ENCODE results near the gene OSM.
"Not testable (repeated sequence)": the region's sequence is repeated elsewhere in the genome, so short reads cannot be mapped to it uniquely, and the experiment has no call there.

Gene OSM

DNA sequence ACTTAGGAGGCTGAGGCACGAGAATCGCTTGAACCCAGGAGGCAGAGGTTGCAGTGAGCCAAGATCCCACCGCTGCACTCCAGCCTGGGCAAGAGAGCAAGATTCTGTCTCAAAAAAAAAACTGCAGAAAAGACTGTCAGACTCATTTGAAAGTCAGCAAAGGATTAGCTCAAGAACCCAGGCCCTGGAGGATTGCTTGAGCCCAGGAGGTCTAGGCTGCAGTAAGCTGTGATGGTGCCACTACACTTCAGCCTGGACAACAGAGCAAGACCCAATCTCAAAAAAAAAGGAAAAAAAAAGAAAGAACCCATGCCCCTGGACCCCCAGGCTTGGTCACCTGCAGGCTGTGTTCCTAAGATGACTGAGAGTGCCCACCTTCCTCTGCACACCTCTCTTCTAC is 36.3 kb downstream of the OSM start:
- no peak for DNase-seq (ENCODE audit: low read depth in 1 of 2, low spot score in 1 of 2)

DNA sequence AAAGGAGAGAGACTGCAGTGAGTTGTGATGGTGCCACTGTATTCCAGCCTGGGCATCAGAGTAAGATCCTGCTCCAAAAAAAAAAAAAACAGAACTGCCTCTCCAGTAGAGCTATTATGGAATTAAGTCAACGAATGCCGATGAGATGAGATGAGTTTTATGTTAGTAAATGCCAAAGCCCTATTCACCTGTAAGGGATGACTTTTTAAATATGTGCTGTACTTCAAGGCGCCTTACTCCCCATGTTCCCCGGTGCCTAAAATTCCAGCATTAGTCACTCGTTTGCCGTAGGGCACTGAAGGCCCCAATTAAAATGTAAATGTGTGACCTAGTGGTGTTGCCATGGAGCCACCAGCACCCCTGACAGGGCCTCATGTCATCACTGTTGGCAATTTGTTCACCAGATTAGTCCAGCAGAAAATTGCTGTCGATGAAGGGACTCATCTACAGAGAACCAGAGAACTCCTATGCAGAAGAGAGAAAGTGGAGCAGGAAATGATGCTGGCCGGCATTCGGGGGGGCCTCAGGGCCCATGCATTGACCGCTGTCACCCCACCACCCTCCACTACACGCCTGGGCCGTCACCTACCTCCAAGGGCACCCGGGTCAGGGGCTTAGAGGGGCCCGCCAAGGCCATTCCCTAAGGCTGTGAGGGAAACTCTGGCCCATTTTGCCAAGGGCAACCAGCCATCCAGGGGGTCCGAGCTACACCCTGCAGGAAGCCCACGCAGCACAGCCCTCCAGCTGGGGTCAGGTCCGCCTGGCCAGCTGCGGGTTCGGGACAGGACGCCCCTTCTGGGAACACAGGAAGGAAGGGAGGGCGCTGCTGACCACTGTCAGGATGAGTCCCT is 37.9 kb downstream of the OSM start:
- DNase-seq (ENCODE audit: low read depth in 1 of 2, low spot score in 1 of 2) = no peak

DNA sequence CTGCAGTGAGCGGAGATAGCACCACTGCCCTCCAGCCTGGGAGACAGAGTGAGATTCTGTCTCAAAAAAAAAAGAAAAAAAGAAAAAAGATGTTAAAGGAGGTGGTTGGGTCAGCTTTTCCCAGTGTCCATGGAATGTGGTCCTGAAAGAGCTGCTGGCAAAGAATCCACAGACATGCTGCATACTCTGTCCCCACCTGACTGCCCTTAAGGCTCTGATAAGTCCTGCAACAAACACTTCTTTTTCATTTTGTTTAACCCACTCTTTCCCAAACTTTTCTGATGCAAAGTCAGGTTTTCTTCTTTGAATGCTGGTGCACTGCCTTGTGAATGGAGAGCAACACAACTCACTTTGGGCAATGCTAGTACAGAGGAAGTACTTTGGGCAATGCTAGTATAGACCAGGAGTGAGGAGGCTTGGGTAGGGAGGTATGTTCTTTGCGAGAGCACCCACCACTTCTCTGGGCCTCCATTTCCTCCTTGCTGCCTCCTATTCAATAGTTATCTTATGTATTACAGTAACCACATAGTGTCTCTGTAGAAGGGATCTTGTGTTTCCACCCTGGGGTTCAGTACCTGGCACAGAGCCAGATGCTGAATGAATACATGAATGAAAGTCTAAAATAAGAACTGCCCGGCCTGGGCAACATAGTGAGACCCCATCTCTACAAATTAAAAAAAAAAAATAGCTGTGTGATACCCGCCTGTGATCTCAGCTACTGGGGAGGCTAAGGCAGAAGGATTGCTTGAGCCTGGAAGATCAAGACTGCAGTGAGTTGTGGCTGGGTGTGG is 39.0 kb downstream of the OSM start:
- no peak for DNase-seq (ENCODE audit: low read depth in 1 of 2, low spot score in 1 of 2)

DNA sequence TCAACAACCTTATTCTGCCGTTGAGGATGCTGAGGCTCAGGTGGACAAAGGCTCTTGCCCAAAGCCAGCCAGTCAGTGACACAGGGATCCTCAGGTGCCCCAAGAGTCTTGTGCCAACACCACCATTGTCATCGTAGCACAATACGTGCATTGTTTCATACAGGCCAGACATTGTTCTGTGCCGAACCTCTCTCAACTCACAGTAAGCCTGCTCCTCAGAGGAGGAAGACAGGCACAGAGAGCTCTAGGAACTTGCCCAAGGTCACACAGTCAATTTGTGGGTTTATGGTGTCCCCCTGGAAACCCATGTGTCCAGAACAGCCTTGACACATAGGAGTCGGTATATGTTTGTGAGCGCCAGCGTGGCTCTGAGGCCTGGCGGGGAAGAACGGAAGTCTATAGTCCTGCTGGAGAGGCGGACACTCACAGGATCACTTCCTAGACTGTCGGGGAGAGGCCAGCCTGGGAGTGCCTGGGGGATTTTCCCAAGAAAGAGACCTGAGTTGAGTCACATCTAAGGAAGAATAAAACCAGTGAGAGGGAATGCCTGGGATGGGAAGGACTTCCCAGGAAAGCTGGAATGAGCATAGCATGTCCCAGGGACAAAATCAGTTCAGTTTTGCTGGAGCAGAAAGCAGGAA is 40.3 kb downstream of the OSM start:
- no peak for DNase-seq (ENCODE audit: low read depth in 1 of 2, low spot score in 1 of 2)

DNA sequence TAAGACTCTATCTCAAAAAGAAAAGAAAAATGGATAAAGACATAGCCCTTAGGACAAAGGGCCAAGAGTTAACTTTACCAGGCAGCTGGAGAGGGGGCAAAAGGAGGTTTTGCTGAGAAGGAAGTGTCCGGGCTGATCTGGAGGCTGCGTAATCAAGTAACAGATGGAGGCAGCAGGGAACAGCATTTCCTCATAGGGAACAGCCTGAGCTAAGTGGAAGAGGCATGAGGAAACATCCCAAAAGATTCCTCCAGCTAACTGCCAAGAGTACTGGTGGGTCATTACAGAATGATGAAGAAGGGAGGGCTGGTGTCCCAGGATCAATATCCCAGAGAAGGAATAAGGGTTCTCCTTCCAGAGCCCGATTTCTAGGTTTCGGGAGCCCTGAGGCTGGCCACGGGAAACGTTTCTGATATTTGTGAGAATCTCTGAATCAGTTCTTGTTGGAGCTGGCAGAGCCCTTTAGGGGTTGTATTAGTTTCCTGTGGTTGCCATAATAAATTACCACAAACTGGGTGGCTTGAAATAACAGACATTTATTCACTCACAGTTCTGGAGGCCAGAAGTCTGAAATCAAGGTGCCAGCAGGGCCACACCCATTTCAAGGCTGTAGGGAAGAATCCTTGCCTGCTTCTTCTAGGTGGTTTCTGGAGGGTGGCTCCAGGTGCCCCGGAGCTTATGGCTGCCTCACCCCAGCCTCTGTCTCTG is 41.3 kb downstream of the OSM start:
- no peak for DNase-seq (ENCODE audit: low read depth in 1 of 2, low spot score in 1 of 2)

DNA sequence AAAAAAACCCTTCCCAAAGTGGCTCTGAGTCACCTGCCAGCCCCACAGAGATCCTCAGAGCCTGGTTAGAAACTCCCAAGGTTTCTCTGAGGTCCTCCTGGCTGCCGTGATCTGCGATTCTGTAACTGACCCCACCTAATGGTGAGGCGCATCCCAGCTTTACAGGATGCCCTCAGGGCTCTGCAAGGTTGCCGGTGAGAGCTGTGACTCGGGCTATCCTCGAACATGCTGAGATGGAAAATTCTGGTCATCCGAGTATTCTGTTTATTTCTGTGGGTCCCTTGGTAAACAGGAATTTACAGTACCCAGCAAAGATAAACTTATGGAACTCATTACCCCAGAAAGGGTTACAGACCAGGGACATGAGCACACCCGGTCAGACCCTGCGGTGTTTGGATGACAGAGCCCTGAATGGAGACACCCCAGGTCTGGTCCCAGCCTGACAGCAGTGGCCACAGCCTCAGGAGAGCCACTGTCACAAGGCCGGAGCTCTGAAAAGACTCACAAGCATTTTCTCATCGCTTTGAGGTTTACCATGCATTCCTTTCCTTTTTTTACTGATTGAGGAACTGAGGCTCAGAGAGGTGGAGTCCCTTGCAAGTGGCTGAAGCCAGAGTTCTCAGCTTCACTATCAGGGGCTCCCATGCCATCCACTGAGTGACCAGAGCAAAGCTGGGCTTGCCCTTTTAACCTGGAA is 42.3 kb downstream of the OSM start:
- DNase-seq (ENCODE audit: low read depth in 1 of 2, low spot score in 1 of 2) = no peak

DNA sequence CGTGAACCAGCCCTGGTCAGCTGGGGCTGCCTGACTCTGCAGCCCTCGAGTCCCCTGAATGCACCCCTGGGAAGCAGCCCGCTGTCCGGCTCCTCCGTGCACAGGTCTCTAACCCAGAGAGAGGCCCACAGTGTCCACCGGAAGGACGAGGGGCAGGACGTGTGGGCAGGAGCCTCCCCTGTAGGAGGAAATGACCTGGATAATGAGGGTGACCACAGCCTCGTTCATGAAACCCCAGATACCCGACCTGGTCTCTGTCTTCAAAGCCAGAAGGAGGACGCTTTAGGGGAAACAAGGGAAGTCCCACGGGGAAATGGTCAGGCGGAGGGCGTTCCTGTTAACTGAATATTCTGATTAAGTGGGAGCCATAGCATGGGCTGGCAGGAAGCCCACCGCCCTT is 43.3 kb downstream of the OSM start:
- no peak for DNase-seq (ENCODE audit: low read depth in 1 of 2, low spot score in 1 of 2)

DNA sequence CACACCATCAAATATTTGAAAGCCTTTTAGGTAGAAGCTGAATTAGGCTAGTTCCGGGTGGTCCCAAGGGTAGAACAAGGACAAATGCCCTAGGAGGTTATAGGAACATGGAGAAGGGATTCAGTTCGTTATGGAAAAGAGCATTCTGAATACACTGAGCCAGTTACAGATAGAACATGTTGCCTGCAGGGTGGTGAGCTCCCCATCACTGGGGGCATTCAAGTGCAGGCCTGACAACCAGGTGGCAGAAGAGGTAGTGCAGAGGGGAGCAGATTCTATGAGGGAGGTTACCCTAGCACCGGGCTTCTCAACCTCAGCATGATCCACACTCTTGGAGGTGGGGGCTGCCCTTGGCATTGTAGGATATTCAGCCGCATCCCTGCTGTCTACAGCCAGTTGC is 44.3 kb downstream of the OSM start:
- DNase-seq (ENCODE audit: low read depth in 1 of 2, low spot score in 1 of 2) = no peak

DNA sequence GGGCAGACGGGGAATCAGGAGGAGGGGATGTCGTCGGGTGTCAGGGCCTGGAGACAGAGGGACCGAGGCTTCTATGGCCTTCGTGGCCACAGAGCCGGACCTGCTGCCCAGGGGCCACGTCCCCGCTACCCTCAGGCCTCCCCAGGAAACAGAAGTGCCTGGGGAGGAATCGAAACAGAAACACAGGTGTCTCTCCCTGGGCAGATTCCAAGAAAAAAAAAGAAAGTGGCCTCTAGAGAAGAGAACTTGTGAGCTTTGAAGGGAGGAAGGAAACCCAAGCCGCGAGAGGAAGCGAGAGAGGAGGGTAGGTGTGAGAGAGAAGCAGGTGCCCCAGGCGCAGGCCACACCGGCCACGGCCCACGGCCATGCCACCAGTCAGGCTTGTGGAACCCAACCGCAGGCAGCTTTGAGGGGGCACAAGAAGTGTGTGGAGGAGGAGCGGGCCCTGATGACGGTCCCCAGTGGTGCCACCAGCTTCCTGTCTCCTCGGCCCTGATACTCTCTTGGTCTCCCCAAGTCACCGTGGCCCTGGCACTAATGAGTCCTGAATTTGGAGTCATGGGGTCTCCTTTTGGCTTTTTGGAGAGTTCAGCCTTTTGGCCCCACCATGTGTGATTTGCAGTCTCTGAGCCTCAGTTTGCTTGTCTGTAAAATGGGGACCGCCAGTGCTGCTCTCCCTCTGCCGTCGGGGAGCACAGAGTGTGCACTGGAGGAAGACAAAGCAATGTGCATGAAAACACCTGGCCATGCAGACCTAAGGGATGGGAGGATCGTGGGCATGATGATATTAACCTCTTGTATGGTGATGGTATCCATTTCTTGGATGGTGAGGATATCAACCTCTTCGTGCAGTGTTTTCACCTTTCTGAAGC is 45.3 kb downstream of the OSM start:
- peak in 1 of 2 donors; percentile 10 for DNase-seq (ENCODE audit: low read depth in 1 of 2, low spot score in 1 of 2)

DNA sequence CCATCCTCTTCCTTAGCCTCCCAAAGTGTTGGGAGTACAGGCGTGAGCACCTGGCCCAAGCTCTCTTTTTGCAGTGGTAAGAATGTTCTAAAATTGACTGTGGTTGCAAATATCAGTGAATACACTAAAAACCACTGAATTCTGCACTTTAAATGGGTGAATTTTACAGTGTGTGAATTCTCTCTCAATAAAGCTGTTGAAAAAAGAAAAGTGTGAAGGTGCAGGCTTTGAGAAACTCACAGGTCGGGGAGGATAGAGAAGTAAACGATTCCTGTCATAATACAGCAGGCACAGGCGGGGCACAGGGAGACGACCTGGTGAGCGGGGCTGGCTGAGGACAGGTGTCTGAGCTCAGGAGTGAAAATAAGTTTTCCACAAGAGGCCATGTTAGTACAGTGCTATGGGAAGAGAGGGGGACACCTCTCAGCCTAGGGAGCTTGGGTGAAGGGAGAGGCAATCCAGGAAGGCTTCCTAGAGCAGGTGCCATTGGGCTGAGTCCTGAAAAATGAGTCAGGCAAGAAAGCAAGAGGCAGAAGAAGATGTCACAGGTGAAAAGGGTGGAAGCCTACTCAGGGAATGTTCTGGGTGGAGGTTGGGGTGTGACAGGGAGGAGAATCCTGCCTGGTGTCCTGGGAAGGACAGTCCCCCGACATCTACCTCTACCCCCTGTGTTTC is 46.2 kb downstream of the OSM start:
- DNase-seq (ENCODE audit: low read depth in 1 of 2, low spot score in 1 of 2) = no peak

DNA sequence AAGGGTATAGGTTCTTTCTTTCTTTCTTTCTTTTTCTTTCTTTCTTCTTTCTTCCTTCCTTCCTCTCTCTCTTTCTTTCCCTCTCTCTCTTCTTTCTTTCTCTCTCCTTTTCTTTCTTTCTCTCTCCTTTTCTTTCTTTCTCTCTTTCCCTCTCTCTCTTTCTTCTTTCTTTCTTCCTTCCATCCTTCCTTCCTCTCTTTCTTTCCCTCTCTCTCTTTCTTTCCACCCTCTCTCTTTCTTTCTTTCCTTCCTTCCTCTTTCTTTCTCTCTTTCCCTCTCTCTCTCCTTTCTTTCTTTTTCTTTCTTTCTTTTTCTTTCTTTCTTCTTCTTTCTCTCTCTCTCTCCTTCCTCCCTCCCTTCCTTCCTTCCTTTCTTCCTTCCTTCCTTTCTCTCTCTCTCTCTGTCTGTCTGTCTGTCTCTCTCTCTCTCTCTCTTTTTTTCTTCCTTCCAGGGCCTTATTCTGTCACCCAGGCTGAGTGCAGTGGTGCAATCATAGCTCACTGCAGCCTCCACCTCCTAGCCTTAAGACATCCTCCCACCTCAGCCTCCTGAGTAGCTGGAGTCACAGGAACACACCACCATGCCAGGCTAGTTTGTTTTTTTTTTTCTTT is 46.9 kb downstream of the OSM start:
- DNase-seq (ENCODE audit: low read depth in 1 of 2, low spot score in 1 of 2) = no peak

DNA sequence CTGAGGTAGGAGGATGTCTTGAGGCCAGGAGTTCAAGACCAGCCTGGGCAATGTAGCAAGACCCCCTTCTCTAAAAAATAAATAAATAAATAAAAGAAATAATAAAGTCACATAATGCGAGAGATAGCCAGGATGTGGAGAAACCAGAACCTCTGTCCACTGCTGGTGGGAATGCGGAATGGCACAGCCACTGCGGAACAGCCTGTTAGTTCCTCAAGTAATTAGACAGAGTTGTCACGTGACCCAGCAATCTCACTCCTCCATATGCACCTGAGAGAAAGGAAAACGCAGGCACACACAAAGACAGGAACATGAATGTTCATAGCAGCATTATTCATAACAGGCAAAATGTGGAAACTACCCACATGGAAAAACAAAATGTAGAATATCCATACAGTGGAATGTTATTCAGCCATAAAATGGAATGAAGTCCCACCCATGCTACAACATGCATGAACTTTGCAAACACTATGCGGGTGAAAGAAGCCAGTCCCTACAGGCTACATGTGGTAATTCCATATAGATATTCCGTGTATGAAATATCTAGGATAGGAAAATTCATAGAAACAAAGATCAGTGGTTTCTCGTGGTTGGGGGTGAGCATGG is 47.5 kb downstream of the OSM start:
- DNase-seq (ENCODE audit: low read depth in 1 of 2, low spot score in 1 of 2) = no peak

DNA sequence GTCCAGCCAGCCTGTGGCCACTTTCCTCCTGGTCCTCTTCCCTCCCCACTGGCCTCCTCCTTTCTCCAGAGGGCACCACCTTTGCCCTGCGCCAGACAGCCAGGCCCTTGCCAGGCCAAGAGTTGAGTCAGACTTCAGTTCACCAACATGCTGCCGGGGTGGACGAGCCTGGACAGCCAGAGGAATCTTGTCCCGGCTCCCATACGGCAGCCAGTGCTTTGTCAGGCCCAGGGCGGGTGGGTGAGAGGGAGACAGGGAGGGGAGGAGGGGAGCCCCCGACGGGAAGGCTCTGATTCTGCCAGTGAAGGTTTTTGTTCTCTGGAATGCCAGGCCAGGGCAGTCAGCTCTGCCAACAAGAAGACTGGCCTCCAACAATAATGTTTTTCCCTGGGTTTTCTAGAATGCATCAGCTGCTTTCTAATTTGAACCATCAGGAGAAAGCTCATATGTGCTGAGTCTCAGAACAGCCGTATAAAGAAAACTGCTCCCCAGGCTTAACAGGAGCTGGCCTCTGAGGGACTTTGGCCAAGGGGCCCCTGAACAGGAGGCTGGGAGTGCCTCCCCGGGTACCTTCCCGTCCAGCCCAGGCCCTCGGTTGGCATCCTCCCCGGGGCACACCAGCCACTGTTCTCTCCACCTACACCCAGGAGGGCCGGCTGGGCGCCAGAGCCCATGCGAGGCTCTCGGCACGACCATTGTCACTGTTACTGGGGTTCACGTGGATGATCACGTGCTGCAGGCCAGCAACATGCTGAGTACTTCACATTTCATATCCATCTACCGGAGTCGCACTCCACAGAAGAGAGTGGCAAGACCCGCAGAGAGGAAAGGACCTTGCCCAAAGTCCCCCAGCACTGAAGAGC is 48.7 kb downstream of the OSM start:
- no peak for DNase-seq (ENCODE audit: low read depth in 1 of 2, low spot score in 1 of 2)

DNA sequence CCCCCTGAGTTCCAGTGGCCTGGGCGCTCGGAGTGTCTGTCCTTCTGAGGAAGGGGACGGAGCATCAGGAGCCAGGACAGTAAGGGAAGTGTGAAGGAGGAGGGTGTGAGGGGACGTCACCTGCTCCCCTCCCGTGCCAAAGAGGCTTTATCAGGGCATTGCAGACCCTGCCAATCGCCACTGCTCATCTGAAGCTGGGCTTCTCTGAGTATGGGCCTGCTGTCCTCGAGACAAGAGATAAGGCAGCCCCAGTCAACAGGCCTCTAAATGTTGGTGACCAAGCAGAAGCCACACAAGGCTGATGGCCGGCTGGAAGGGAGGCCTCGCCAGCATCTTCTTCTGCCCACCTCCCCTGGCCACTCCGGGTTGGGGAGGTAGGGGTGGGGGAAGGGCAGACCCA is 49.9 kb downstream of the OSM start:
- DNase-seq (ENCODE audit: low read depth in 1 of 2, low spot score in 1 of 2) = no peak

DNA sequence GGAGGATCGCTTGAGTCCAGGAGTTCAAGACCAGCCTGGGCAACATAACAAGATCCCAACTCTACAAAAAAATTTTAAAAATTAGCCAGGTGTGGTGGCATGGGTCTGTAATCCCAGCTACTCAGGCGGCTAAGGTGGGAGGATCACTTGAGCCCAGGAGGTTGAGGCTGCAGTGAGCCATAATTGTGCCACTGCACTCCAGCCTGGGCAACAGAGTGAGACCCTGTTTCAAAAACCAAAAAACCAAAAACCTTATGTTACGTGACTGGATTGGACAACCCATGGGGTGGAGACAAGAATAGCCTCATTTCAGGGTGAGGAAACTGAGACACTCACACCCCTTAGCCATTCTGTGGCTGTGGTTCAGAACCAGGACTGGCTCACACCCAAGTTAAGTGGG is 50.4 kb downstream of the OSM start:
- DNase-seq (ENCODE audit: low read depth in 1 of 2, low spot score in 1 of 2) = not testable (repeated sequence)

DNA sequence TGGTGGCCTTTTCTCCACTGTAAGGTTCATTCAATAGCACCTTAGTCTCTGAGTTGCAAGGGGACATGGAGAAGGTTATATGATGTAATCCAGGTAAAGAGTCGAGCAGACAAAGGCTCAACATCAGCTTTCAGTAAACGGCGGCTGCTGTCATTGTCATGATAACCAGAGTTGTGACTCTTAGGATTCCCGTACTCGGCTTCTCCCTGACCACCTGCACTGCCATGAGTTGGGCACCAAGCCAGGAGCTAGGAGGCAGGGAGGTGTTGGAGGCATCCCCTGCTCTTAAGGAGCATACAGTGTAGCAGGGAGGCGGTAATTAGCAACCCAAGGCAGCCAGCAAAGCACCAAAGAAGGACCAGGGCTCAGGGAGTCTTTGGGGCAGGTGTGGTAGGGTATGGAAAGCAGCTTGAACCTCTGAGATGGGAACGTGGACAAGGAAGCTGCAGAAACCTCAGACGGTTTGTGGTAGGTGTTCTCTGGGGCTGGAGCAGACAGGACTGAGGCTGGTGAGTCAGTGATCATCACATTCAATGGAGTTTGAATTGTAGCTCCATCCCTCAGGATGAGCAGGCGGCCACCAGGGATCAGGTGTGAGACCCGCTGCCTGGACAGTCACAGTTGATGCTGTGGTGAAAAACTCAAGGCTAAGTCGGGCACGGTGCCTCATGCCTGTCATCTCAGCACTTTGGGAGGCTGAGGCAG is 51.8 kb downstream of the OSM start:
- no peak for DNase-seq (ENCODE audit: low read depth in 1 of 2, low spot score in 1 of 2)

DNA sequence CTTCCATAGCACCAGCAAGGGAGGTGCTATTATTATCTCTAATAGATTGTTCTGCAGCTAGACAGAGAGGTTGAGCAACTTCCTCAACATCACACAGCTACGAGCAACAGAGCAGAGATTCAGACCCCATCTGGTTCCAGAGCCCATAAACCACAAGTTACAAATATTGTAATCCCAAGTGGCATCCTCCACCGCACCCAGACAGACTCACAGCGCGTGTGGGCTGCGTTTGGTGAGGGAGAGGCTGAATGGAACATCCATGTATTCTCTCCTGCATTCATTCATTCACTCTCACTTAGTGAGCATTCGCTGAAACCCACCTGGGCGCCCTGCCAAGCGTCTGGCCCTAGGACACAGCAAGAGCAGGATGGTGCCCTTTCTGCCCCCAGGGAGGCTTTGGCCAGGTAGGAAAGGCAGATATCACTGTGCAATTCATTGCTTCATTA is 53.6 kb downstream of the OSM start:
- no peak for DNase-seq (ENCODE audit: low read depth in 1 of 2, low spot score in 1 of 2)
